ENCODE results near the gene ST6GALNAC1.

DNA sequence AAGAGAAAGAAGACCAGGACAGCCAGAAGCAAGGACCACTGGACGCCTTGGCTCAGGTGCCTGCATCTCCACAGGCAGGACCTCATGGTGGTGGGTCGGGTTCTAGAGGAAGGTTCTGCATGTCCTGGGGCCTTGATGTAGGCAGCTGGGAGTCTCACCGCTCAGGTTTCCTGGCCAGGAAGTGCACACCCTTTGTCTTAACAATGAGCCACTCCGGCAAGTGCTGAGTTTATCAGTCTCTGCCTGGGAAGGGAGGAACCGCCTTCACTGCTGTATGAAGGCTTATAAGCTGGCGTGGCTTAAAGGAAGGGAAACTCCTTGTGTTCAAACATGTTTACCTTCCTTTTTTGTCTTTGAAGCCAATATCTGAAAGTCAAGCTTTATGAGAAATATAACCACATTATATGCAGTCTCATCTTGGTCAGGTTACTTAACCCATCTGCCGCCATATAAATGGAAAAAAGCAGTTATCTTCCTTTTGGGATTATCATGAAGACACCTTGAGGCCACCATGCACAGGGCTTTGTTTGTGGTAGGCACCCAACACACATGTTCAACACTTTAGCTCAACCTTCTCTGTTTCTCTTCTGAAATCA is at the start of gene ST6GALNAC1:
- TF ChIP-seq, protein P1, sequence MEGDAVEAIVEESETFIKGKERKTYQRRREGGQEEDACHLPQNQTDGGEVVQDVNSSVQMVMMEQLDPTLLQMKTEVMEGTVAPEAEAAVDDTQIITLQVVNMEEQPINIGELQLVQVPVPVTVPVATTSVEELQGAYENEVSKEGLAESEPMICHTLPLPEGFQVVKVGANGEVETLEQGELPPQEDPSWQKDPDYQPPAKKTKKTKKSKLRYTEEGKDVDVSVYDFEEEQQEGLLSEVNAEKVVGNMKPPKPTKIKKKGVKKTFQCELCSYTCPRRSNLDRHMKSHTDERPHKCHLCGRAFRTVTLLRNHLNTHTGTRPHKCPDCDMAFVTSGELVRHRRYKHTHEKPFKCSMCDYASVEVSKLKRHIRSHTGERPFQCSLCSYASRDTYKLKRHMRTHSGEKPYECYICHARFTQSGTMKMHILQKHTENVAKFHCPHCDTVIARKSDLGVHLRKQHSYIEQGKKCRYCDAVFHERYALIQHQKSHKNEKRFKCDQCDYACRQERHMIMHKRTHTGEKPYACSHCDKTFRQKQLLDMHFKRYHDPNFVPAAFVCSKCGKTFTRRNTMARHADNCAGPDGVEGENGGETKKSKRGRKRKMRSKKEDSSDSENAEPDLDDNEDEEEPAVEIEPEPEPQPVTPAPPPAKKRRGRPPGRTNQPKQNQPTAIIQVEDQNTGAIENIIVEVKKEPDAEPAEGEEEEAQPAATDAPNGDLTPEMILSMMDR (IDR thresholded peaks at IDR 0.05): no peak
- no peak for TF ChIP-seq POLR2A (IDR thresholded peaks at IDR 0.05)
